ENCODE results near the gene C19orf25. TPM values are rescaled to one million over a fixed set of nuclear protein-coding genes. Genes with fewer than 3 reads are reported as not detected.

C19orf25 gene
- total and polyA plus RNA-seq, 11 donors = 9.4 to 29.2 (median 16.0) TPM

- no peak for DNase-seq
- WGBS, 4 donors = 60 to 75% (median 67%) methylated on average over 15 of the region's 15 CpGs
- Histone ChIP-seq H3K4me1 (peaks cover 3 to 29% (median 14%) of the 10 kb centered on the region in 12 donors), H3K4me3 (no peak overlapping the region), H3K9me3 (no peaks in the 10 kb centered on the region), H3K27ac (no peak overlapping the region), H3K36me3 (no peaks in the 10 kb centered on the region), H3K27me3 (peaks cover 0 to 15% (median 4%) of the 10 kb centered on the region in 9 donors)
- TF ChIP-seq CTCF (IDR thresholded peaks at IDR 0.05) = no peak
- TF ChIP-seq POLR2A (IDR thresholded peaks at IDR 0.05) = no peak
- no peak for ATAC-seq
- intact Hi-C loops (cut with DNase I) = no loop called here
These were observed 15.2 kb upstream of the C19orf25 start for GRCh38 chr19:1494115-1494815.

GRCh38 chr19:1492474-1493006 is 13.5 kb upstream of the C19orf25 start:
- no peaks in the 10 kb centered on the region for H3K36me3 ChIP-seq
- peaks cover 3 to 29% (median 14%) of the 10 kb centered on the region in 12 donors for H3K4me1 ChIP-seq
- intact Hi-C loops (cut with DNase I) = no loop called here
- WGBS, 4 donors = 72 to 76% (median 74%) methylated on average over 6 to 10 of the region's 10 CpGs
- no peaks in the 10 kb centered on the region for H3K9me3 ChIP-seq
- H3K27ac ChIP-seq = no peak overlapping the region
- DNase-seq (no peak), ATAC-seq (no peak)
- no peak overlapping the region for H3K4me3 ChIP-seq
- H3K27me3 ChIP-seq = peaks cover 0 to 13% (median 0%) of the 10 kb centered on the region in 9 donors
- TF ChIP-seq POLR2A (IDR thresholded peaks at IDR 0.05) (no peak), CTCF (IDR thresholded peaks at IDR 0.05) (no peak)

GRCh38 chr19:1491849-1492170 is 12.8 kb upstream of the C19orf25 start:
- DNase-seq = no peak
- Histone ChIP-seq H3K4me3 (peak overlapping the region in 2 of 12 donors; percentile 62 to 70), H3K36me3 (no peaks in the 10 kb centered on the region), H3K4me1 (peaks cover 3 to 29% (median 14%) of the 10 kb centered on the region in 12 donors), H3K27ac (no peak overlapping the region), H3K9me3 (no peaks in the 10 kb centered on the region), H3K27me3 (peaks cover 0 to 13% (median 0%) of the 10 kb centered on the region in 9 donors)
- 64 to 70% (median 67%) methylated on average over 12 of the region's 12 CpGs for WGBS, 4 donors
- intact Hi-C loops (cut with DNase I) = loop anchor here in 1 of 10 donors (2.0 kb wide), 1 partner anchor 161 kb away; the partner anchor contains the start of gene TCF3
- TF ChIP-seq POLR2A (IDR thresholded peaks at IDR 0.05) = no peak
- TF ChIP-seq CTCF (IDR thresholded peaks at IDR 0.05) = no peak
- ATAC-seq = no peak

- 5 to 6% (median 5%) methylated on average over 29 to 73 of the region's 73 CpGs for WGBS, 4 donors
- peaks cover 3 to 29% (median 14%) of the 10 kb centered on the region in 12 donors for H3K4me1 ChIP-seq
- intact Hi-C loops (cut with DNase I) = loop anchor here in 1 of 10 donors (2.0 kb wide), 1 partner anchor 162 kb away; the partner anchor contains the start of gene TCF3
- H3K9me3 ChIP-seq = no peaks in the 10 kb centered on the region
- peak within 1 kb of the TSS in 11 of 12 donors; percentile 55 to 87 (median 78) for H3K27ac ChIP-seq
- H3K27me3 ChIP-seq = peaks cover 0 to 13% (median 0%) of the 10 kb centered on the region in 9 donors
- ATAC-seq (no peak), DNase-seq (peak in 1 of 5 donors; percentile 68)
- peak within 1 kb of the TSS; percentile 35 to 77 (median 60) for H3K4me3 ChIP-seq
- no peaks in the 10 kb centered on the region for H3K36me3 ChIP-seq
- peak in 1 of 2 donors; percentile 41 for TF ChIP-seq POLR2A (IDR thresholded peaks at IDR 0.05)
- TF ChIP-seq CTCF (IDR thresholded peaks at IDR 0.05) = no peak
These were observed 12.3 kb upstream of the C19orf25 start, which contains the start of gene REEP6 for GRCh38 chr19:1491114-1491848. REEP6 (plus strand) TSS chr19:1491181; CDS start chr19:1491270, 89 bp downstream.

Data from heart left ventricle (tissue), 16 donors.